Adrenal gland (tissue), 5 donors: ENCODE measurements around the gene TXLNG.

ENCODE experiments used
- CTCF ChIP-seq, 6 experiments: fragments of 450-650 bp in 4 of 6; fragments of 200-600 bp in 2 of 6; sonication (generic) in 1 of 6; IDR thresholded peaks; 1 replicate in 5 of 6; 2 replicates in 1 of 6; pipeline versions ENCODE4 v1.5.1 to v1.8.0; 2016 to 2021; ENCODE audit warnings: antibody characterized with exemption in 6 of 6, mild to moderate bottlenecking in 2 of 6, moderate library complexity in 1 of 6
- POLR2A ChIP-seq, 2 donors: fragments of 450-650 bp; IDR thresholded peaks; one replicate each; pipeline ENCODE4 v1.6.1; 2017; ENCODE audit warnings: antibody characterized with exemption in 2 of 2, mild to moderate bottlenecking in 2 of 2, moderate library complexity in 1 of 2
- donor health status: DM: no; HTN: no; CAD: no.

- TF ChIP-seq CTCF (IDR thresholded peaks at IDR 0.05) (no peak), POLR2A (IDR thresholded peaks at IDR 0.05) (no peak)
Observed at GRCh38 chrX:16785247-16786138, 773 bp upstream of the TXLNG start.
